ENCODE results near the gene GPR179.

DNA sequence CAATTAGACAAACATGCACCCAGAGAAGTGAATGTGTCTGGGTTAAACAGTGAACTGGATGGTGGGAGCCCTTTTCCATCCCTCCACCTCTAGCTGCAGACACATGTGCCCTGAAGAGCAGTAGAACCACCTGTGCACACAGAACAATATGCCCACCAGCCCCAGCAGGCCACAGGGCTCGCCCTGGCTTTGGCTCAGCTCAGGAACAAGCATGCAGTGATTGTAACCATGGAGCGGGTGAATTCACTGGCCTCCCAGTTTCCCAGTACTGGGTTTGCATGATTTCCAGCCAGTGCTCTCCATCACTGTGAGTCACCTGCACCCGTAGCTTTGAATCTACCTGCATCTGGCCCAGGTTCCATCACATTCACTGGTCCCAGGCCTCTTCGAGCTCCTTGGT is 5.2 kb downstream of the GPR179 start:
- TF ChIP-seq, protein P1, sequence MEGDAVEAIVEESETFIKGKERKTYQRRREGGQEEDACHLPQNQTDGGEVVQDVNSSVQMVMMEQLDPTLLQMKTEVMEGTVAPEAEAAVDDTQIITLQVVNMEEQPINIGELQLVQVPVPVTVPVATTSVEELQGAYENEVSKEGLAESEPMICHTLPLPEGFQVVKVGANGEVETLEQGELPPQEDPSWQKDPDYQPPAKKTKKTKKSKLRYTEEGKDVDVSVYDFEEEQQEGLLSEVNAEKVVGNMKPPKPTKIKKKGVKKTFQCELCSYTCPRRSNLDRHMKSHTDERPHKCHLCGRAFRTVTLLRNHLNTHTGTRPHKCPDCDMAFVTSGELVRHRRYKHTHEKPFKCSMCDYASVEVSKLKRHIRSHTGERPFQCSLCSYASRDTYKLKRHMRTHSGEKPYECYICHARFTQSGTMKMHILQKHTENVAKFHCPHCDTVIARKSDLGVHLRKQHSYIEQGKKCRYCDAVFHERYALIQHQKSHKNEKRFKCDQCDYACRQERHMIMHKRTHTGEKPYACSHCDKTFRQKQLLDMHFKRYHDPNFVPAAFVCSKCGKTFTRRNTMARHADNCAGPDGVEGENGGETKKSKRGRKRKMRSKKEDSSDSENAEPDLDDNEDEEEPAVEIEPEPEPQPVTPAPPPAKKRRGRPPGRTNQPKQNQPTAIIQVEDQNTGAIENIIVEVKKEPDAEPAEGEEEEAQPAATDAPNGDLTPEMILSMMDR (optimal IDR thresholded peaks at IDR 0.05 in 1 of 3, IDR thresholded peaks at IDR 0.05 in 1 of 3, conservative IDR thresholded peaks at IDR 0.05 in 1 of 3; ENCODE audit: extremely low read depth in 1 of 3, insufficient read depth in 2 of 3, low read length in 3 of 3), result no peak
- no peak for TF ChIP-seq EZH2 (IDR thresholded peaks at IDR 0.05; ENCODE audit: low read length)
